NB4 (cell line): Measurements from ENCODE around the gene NOX4.
A peak's percentile ranks its signal among the peaks of the same experiment; 100 is the strongest.
"Not testable (repeated sequence)": the region's sequence is repeated elsewhere in the genome, so short reads cannot be mapped to it uniquely, and the experiment has no call there.

Source experiments
- DNase-seq: peaks from one replicate; pipeline ENCODE4 v3.0.0; 2010; ENCODE audit warnings: low read depth
- H3K4me3 ChIP-seq: one replicate; pipeline ENCODE4 v1.5.1; 2011; ENCODE audit warnings: mild to moderate bottlenecking, low read depth, low read length, moderate library complexity
- MAX ChIP-seq: IDR thresholded peaks from 2 replicates; pipeline ENCODE4 v1.6.1; 2011; ENCODE audit warnings: low read depth, low read length
- MYC ChIP-seq: IDR thresholded peaks from 2 replicates; pipeline ENCODE4 v1.6.1; 2011; ENCODE audit warnings: low read depth, low read length
- POLR2A ChIP-seq: IDR thresholded peaks from 2 replicates; pipeline ENCODE4 v1.6.1; 2011; ENCODE audit warnings: mild to moderate bottlenecking; ENCODE audit not compliant: insufficient read length; ENCODE audit errors: extremely low read depth
- TF ChIP-seq, protein P1 (sequence below): IDR thresholded peaks from one replicate; pipeline ENCODE4 v1.5.1; 2012; ENCODE audit warnings: low read depth, low read length

The NOX4 gene

GRCh38 chr11:89443361-89444322 lies 47.5 kb downstream of the NOX4 start:
- no peak for DNase-seq
- TF ChIP-seq, protein P1, sequence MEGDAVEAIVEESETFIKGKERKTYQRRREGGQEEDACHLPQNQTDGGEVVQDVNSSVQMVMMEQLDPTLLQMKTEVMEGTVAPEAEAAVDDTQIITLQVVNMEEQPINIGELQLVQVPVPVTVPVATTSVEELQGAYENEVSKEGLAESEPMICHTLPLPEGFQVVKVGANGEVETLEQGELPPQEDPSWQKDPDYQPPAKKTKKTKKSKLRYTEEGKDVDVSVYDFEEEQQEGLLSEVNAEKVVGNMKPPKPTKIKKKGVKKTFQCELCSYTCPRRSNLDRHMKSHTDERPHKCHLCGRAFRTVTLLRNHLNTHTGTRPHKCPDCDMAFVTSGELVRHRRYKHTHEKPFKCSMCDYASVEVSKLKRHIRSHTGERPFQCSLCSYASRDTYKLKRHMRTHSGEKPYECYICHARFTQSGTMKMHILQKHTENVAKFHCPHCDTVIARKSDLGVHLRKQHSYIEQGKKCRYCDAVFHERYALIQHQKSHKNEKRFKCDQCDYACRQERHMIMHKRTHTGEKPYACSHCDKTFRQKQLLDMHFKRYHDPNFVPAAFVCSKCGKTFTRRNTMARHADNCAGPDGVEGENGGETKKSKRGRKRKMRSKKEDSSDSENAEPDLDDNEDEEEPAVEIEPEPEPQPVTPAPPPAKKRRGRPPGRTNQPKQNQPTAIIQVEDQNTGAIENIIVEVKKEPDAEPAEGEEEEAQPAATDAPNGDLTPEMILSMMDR: no peak
- TF ChIP-seq MAX (no peak), POLR2A (no peak), MYC (no peak)
- no peak overlapping the region for H3K4me3 ChIP-seq

DNA sequence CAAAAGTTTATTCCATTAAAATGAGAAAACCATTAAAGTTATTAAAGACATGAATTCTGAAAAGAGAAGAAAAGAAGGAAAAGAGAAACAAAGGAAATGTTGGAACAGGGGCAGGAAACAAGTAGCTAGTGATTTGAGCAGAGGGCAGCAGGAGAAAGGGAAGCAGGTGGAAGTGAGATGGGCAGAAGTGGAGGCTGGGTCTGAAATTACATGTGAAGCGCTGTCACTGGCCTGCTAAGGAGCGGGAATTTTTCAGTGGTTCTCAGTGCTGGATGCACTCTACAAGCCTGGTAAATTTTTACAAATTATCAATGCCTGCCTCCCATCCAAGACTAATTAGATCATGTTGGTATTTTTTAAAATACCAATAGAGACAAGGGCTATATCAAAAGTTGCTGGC lies 48.4 kb downstream of the NOX4 start:
- TF ChIP-seq POLR2A: no peak
- no peak for TF ChIP-seq MYC
- TF ChIP-seq, protein P1: no peak
- TF ChIP-seq MAX: no peak
- H3K4me3 ChIP-seq: no peak overlapping the region
- no peak for DNase-seq

DNA sequence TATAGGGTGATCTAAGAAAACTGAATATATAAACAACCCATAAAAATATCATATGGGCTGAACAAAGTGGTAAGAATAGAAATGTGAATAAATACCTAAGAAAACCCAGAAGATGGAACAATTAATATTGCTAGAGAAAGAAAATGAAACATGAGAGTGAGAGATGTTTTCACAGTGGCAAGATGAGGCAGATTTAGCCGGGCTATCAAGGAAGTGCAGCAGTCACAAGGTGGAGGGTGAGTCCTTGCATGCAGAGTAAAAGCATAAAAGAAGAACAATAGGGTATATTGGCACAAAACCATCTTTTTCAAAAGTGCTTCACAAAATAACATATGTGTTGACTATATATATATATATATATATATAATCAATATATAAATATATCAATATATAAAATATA lies 49.6 kb downstream of the NOX4 start:
- H3K4me3 ChIP-seq: no peak overlapping the region
- TF ChIP-seq MAX: no peak
- no peak for DNase-seq

DNA sequence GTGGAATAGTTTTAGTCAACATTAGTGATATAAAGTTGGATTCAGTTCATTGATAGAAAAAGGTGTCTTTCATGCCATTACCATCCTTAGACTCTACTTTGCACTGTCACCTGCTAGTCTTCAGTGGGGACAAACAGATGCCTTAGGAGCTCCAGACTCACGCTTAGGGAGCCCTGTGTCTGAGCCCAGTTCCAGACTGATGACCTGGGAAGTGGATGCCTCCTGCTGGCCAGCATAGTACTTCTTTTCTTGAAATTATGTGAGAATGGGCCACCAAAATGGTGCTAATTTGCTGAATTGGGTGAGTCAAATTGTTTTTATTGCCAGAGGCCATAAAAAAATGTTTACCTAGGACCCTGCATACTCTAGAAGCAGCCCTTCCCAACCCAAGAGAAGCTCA lies 53.9 kb downstream of the NOX4 start:
- TF ChIP-seq MAX (no peak), POLR2A (no peak), MYC (no peak)
- TF ChIP-seq, protein P1: no peak
- no peak overlapping the region for H3K4me3 ChIP-seq
- no peak for DNase-seq

GRCh38 chr11:89436071-89436470 lies 55.1 kb downstream of the NOX4 start:
- DNase-seq: peak; percentile 17
- no peak overlapping the region for H3K4me3 ChIP-seq
- no peak for TF ChIP-seq POLR2A
- no peak for TF ChIP-seq MAX
- TF ChIP-seq, protein P1: no peak
- no peak for TF ChIP-seq MYC

GRCh38 chr11:89433278-89433677 lies 57.9 kb downstream of the NOX4 start:
- no peak for TF ChIP-seq MYC
- TF ChIP-seq POLR2A: no peak
- TF ChIP-seq MAX: no peak
- TF ChIP-seq, protein P1: no peak
- H3K4me3 ChIP-seq: no peak overlapping the region
- DNase-seq: no peak

GRCh38 chr11:89432182-89432581 lies 59.0 kb downstream of the NOX4 start:
- H3K4me3 ChIP-seq: not testable (repeated sequence)

GRCh38 chr11:89426501-89426900 lies 64.7 kb downstream of the NOX4 start:
- DNase-seq, H3K4me3 ChIP-seq: not testable (repeated sequence)

More at GRCh38 chr11:89432182-89432581, 59.0 kb downstream of the NOX4 start:
- DNase-seq: not testable (repeated sequence)
